ENCODE measurements around the gene ST6GAL1.
"Not testable (repeated sequence)": the region's sequence is repeated elsewhere in the genome, so short reads cannot be mapped to it uniquely, and the experiment has no call there.

ST6GAL1 gene

DNA sequence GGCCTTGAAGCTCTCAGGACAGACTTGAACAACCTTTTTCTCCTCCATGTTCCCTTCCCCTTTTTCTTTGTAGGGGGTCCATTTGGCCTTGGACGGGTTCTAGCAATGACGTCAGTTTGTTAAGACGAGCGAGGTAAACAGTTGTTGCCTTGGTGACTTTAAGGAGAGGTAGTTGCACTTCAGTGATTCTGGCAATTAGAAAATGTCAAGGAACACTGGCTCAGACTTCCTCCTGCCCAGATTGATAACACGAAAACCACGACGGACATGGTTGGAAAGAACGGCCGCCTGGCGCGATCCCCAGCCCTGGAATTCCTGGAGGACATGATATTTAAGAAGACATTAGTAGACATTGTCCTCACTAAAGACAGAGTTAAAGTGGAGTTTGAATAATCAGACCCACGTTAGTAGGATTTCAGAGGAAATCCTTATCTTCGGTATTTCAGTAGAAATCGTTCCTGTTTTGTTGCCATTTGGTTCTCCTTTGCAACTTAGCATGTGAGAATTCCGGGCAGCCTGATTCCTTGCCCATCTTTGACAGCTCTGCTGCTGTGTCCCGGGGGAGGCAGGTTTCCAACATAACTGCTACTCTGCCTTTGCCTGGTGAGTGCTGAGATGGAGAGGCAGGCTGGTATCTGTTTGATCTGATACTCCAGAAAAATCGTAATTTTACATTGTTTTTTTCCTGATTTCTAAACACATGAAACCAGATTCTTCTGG is 87.3 kb downstream of the ST6GAL1 start:
- FAIRE-seq (no peak), DNase-seq (ENCODE audit: low spot score) (no peak)

DNA sequence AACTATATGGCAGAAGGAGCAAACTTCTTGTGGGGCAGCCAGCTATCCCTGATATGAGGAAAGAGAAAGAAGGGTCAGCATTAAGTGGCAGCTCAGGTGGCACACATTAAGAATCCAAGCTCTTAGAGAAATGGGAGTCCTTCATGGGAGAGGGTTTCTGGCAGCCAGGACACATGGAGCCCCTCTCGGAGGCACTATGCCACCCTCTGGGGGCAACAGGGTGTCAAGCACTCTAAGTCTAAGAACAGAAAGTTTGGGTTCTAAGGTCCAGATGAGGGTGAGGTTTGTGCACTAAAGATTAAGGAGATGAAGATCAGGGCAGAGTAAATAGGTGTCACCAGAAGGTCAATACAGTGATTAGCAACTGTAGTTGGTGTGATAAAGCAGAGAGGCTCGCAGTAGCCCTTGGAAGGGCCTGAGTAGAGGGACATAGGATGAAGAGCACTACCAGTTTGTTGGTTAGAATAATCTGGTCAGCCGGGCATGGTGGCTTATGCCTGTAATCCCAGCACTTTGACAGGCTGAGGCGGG is 89.3 kb downstream of the ST6GAL1 start:
- DNase-seq (ENCODE audit: low spot score), result no peak
- no peak for FAIRE-seq

- FAIRE-seq (no peak), DNase-seq (ENCODE audit: low spot score) (no peak)
Observed at GRCh38 chr3:187020376-187020775, 90.0 kb downstream of the ST6GAL1 start.

DNA sequence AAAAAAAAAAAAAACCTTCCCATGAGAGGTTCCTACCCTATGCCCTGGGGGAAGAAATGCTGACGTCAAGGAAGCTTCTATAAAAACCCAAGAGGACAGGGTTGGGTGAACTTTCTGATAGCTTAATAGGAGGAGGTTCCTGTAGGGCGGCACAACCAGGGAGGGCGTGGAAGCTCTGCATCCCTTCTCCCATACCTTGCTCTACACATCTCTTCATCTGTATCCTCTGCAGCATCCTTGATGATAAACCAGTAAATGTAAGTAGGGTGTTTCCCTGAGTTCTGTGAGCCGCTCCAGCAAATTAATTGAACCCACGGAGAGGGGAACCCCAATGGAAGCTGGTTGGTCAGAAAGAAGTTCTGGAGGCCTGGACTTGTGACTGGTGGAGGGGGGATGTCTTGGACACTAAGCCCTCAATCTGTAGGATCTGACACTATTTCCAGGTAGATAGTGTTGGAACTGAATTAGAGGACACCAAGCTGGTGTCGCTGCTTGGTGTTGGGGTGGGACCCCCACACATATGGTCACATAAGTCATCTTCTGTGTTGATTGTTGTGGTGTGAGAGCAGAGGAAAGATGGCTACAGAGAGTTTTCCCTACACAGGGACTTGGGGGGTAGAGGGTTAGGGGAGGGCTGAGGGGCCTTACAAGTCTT is 91.5 kb downstream of the ST6GAL1 start:
- DNase-seq (ENCODE audit: low spot score), result no peak
- no peak for FAIRE-seq

DNA sequence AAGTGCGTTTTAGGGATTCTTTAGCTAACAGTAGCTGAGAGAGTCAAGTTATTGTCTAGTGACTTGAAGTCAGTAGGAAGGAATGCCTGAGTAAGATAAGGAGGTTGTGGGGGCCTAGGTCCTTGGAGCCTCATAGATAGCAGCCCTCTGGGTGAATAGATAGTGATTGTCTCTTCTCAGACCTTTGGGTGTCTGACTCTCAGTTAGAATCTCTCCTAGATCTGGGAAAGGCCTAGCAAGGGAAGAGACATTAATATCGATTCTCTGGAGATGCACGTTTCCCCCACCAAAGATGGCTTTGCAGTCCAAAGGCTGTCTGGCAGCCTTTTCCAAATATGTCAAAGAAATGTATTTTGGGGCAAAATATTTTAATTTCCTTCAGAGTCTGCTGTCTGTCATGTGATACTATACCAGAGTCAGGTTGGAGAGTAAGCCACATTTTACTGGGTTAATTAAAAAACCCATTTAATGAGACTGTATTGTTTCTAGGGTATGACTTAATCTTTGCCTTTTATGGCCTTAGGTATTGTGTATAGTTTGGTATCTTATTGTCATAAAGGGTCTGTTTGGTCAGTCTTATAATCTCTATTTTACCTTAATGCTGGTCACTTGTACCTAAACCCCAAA is 92.2 kb downstream of the ST6GAL1 start:
- DNase-seq (ENCODE audit: low spot score), result no peak
- FAIRE-seq, result no peak

- FAIRE-seq; DNase-seq (ENCODE audit: low spot score): not testable (repeated sequence)
Observed at GRCh38 chr3:187023340-187023739, 93.0 kb downstream of the ST6GAL1 start.

- DNase-seq (ENCODE audit: low spot score) (no peak), FAIRE-seq (no peak)
Observed at GRCh38 chr3:187024536-187025226, 94.4 kb downstream of the ST6GAL1 start.

- no peak for DNase-seq (ENCODE audit: low spot score)
- FAIRE-seq, result no peak
Observed at GRCh38 chr3:187025254-187025655, 94.9 kb downstream of the ST6GAL1 start.

- DNase-seq (ENCODE audit: low spot score), result no peak
- FAIRE-seq, result no peak
Observed at GRCh38 chr3:187025656-187026316, 95.5 kb downstream of the ST6GAL1 start.

- DNase-seq (ENCODE audit: low spot score) (no peak), FAIRE-seq (no peak)
Observed at GRCh38 chr3:187026317-187026670, 96.0 kb downstream of the ST6GAL1 start.

DNA sequence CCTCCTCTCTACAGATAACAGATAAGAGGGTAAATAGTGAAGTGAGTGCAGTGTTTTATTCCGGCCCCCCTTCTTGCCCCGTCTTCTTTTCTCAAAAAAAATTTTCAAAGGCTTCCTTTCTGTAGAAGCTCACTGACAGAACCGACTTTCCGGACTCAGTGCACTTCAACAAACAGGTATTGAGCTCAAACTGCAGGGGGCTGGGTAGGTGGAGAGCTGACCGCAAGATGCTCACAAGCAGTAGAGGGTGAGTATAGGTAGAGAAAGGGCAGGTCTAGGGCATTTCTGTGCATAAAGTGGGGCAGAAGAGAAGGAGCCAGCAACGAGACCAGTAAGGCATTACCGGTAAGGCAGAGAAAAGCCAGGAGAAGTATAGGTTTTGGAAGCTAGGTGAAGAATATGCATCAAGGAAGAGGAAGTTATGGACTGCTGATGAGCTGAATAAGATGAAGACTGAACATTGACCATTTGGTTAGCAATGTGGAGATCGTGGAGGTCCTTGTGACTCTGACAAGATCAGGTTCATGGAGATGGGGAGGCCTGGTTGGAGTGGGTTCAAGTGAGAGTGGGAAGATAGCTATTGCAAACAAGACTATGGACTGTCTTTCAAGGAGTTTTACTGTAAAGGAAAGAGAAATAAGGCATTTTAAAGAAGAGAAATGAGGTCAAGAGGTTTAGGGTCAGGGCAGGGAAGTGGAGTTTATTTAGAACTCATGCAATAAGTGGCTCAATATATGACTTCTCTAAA is 97.4 kb downstream of the ST6GAL1 start:
- DNase-seq (ENCODE audit: low spot score), result no peak
- FAIRE-seq, result no peak

DNA sequence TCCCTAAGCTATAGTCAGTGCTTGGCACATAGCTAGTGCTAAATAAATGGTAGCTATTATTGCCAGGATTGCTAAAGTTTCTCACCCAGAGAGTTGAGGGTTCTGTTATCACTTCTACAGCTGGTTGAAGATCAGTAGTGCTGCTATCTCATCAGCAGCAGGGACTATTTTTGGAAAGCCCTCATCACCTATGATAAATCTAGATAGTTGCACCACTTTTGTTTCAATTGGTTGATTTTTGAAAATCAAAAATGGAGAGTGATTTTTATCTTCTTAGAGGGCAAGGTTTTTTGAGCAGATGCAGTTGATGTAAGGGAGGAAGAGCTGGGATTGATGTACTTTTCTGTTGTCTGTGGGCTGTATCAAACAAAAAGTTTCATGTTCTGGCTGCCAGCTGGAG is 101.6 kb downstream of the ST6GAL1 start:
- FAIRE-seq, result no peak

GRCh38 chr3:187036394-187036793 is 106.1 kb downstream of the ST6GAL1 start:
- FAIRE-seq, result no peak

More for the DNA sequence above, 101.6 kb downstream of the ST6GAL1 start:
- DNase-seq (ENCODE audit: low spot score), result no peak

DNA sequence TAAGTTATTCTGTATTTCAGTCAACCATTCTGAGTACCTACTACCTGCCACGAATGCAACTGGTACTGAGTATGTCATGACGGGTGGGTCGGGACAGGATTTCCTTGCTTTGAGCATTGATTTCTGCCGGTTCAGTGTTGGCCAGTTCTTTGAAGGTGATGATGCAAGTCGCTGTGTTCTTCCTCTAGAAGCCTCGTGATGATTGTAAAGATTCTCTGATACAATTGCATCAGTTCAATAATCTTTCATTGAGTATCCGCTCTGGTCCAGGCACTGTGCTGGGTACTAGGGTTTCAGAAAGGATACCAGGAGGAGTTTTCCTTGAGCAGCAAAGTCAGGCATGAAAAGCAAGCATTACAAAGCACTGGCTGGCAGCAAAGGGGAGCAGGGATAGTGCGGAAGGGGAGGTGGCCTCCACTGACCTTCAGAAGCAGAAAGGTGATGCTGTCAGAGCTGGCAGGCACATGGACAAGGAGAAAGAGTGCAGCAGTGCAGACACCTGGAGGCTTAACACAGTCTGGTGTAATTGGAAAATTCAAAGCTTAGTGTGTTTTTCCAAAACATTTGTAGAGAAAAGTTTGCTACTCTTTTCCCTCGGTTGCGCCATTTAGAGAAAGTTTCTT is 108.9 kb downstream of the ST6GAL1 start:
- FAIRE-seq, result no peak
- DNase-seq (ENCODE audit: low spot score), result no peak

More at GRCh38 chr3:187036394-187036793, 106.1 kb downstream of the ST6GAL1 start:
- DNase-seq (ENCODE audit: low spot score), result no peak

GRCh38 chr3:187039723-187040414 is 109.5 kb downstream of the ST6GAL1 start:
- FAIRE-seq, result no peak
- DNase-seq (ENCODE audit: low spot score), result no peak

DNA sequence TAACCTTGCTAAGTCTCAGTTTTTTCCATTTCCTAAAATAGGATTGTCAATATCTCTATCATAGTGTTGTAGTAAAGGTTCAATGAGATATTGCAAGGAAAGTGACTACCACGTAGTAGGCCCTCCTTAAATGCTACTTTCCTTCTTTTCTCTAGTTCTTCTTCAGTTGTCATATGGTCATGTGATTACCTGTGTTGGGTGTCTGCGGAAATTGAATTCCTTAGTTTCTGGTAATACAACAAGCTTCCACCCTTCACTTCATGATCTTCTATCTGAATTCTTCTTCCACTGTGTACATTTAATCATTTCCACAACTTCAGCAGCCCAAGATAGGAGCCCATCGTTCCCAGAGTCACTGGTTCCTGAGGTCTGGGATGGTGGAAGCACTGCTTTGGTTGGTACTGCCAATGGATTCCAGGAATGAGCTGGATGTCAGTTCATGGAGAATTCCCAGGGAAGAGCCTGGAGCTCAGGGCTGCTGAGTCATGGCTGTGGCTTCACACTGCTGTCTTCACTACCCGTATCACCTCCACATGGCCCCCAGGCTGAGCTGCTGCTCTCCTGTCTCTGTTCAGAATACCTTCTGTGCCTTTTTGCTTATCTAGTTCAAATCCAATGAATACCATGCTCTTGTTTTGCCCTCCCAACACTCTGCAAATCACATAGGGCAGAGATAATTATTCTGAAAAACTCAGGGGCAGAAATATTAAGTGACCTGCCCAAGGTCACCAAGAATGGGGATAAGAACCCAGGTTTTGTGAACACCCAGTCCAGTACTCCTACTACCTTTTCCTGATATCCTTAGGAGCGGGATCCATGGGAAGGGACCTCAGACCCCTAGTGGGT is 110.4 kb downstream of the ST6GAL1 start:
- peak; percentile 32 for DNase-seq (ENCODE audit: low spot score)
- no peak for FAIRE-seq

DNA sequence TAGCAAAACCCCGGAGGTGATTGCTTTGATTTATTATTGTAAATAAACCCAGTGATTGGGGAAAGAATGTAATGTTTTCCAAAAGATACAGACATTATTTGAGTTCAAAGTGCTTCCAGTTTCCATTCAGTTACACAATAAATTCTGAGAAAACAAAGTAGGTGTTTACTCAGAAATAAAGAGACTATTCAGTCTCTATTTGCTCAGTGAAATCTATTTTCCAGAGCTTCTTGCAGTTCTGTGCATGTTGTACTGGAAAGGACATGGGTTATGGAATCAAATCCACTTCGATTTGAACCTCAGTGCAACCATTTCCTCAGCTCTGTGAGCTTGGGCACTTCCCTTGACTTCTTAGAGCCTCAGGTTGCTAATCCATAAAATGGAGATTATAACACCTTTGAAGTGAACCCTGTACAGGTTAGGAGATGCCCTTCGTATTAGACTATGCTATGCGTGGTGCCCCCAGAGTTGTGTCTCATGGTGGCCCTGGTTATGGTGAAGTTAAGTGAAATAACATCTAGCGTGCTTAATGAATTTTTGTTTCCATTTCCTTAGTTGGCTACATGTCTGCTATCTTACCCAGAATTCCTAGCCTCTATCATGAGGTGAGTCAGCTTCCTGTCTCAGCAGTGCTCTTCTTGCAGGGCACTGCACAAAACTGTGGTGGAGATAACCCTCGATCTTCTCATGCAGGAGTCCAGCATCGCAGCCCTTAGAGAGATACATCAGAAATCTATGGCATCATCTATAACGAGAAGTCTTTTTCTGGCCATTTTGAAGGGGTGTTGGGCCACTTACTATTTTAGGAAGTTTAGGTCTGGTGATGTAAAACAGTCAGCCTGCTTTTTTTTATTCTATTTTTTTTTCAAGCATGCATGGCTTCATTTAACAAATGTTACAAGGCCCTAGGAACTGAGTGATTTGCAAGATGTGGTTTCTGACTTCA is 111.3 kb downstream of the ST6GAL1 start:
- FAIRE-seq (no peak), DNase-seq (ENCODE audit: low spot score) (no peak)

All from urothelium cell line (cell line).